DMS 273 (cell line): ENCODE data around the gene SLCO2A1.

ENCODE experiments used
- DNase-seq: peaks from one replicate; lab custom pipeline; 2025; ENCODE audit not compliant: unreplicated experiment; lab: John Stamatoyannopoulos, UW

SLCO2A1 gene

DNA sequence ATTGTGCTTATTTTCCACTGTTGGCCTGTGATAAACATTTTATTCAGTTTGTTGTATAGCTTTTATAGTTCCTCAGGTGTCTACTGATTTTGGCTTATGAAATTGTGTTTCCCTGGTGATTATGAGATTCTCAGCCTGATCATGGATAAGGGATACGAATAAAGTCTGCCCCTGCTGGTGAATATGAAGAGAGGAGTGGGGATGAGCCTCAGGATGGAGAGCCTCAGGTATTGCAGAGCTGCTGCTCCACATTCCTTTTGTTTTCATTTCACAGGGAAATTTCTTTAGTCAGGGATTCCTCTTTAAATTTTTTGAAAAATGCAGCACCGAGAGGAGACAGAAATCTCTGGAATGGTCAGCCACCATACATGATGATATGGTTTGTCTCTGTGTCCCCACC is 119.3 kb downstream of the SLCO2A1 start:
- DNase-seq: no peak

DNA sequence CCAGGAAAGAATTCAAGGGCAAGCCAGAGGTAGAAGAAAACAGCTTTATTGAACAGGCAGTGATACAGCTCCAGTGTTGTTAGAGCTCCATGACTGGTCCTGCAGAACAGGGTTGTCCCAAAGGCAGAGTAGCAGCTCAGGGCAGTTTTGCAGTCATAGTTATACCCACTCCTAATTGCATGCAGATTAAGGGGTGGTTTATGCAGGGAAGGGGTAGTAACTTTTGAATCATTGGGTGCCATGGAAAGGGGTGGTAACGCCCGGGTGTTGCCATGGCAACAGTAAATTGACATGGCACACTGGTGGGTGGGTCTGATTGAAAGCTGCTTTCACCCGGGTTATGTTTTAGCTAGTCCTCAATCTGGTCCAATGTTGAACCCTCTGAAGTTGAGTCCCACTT is 124.3 kb downstream of the SLCO2A1 start:
- DNase-seq: peak; percentile 35

DNA sequence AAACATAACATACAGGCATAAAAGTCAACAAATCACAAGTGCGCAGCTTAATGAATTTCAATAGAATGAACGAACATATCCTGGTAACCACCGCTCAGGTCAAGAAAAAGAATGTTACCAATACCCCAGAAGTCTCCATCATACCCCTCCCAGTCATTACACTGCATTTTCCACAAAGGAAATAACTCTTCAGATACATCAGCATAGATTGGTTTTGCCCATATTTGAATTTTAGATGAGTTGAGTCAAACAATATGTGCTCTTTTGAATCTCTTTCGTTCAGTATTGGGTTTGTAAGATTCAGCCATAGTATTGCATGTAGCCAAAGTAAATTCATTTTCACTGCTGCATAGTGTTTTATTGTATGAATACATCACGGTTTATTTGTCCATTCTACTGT is 127.9 kb downstream of the SLCO2A1 start:
- no peak for DNase-seq

DNA sequence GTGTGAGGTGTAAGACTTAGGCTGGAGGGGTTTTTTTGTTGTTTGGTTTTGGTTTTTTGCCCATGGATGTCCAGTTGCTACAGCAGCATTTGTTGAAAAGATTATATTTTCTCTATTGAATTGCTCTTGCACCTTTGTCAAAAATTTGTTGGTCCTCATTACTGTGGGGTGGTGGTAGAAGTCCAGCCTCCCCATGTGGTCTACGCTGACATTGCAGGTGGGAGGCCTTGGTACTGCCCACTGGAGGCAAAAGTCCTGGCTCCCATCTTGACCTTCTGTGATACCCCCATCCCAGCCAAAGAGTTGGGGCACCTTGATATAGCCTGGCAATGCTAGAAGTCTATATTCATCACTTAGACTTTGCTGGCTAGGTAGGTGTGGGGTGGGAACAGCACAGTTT is 128.6 kb downstream of the SLCO2A1 start:
- DNase-seq: no peak

DNA sequence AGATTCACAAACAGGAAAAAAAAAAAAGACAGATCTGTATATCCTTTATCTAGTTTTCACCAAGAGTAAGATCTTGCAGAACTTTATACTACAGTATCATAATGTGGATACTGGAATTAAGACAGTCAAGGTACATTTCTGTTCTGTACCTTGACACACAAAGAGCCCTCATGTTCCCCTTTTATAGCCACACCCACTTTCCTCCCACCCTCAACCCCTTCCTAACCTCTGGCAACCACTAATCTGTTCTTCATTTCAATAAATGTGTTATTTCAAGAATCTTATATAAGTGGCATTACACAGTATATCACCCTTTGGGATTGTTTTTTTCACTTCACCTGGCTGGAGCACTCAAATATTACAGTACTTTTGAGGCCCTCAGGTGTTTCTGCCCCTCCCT is 130.4 kb downstream of the SLCO2A1 start:
- DNase-seq: no peak

DNA sequence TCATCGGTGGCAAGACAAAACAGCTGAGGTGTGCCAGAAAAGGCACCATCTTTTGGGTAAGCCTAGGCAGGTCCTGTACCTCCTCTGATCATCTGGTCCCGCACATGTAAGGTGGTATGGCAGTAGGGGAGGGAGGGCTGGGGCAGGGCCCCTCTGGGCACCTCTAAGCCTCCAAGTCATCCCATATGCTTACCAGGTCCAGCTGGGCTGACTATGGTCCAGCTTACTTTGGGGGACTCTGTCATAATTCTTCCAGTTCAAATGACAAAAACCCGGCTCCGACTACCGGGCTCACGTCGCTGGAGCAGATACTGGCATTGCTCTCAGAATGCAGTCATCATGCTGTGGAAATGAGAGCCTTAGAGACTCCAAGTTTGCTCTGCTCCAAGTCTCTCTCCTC is 132.2 kb downstream of the SLCO2A1 start:
- no peak for DNase-seq

DNA sequence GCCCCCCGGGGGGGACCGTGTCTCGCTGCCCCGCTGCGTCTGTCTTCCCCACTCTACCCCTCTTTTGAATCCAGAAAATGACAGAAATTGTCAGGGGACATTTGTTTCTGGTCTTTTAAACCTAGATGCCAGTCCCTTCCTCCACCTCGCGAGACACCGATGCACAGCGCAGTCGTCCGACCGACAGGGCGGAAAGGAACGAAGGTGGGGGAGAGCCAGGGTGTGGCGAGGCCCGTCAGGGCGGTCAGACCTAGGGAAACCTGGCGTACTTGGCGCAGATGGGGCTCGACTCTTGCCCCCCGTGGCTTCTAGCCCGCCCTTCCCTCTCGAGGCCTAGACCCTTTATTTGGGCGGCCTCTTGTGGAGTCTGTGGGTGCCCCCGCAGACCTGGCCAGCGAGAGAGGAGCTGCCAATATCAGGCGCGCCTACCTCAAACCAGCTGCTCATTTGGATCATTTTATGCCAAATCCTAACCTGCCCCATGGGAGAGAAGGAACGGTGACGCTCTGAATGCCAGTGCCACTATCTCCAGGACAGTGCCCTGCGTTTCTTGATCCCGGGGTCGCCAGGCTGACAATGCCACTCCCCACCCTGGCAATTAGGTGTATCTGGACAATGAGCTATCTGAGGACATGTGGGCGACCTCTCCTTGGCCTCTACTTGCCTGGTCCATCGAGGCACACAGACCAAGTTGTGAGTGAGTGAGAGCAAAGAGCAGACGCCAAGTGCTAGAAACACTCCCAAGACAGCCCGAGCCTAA is 133.5 kb downstream of the SLCO2A1 start:
- DNase-seq: peak; percentile 68

DNA sequence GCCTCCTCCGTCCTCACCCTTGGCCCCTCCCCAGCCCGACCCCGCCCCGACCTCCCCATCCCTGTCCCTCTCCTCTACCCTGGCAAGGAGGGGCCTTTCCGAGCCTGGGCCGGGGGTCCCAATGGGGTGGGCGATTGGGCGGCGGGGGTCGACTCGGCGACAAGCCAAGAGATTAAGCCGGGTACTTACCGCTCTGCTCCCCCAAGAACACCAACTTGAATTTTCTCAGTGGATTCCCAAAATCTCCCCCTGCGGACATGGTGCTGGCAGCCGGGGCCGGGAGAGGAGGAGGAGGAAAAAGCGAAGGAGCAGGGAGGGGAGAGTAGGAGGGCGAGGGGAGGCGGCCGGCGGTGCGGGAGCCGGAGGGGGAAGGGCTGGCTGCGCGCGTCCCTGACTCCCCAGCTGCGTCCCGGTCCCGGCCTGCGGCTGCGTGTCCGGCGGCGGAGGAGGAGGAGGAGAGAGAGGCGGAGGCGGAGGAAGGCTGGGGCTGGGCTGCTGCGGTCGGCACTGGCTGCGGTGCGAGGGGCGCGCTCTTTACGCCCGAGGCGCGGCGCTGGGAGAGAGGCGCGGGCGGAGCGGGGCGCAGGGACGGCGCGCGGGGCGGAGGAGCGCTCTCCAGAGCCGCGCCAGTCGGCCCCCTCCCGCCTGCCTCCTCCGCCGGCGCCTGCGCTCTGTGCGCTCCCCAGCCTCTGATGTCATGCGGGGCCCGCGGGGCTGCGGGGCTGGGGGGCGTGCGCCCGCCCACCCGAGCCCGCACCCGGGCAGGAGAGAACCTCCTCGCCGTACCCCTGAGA is 134.3 kb downstream of the SLCO2A1 start, which contains the start of gene RAB6B:
Gene RAB6B (minus strand): TSS at position 675 of the 794 bp plus-strand sequence. CDS start 416 bp downstream, at position 259.
- DNase-seq: peak; percentile 90

DNA sequence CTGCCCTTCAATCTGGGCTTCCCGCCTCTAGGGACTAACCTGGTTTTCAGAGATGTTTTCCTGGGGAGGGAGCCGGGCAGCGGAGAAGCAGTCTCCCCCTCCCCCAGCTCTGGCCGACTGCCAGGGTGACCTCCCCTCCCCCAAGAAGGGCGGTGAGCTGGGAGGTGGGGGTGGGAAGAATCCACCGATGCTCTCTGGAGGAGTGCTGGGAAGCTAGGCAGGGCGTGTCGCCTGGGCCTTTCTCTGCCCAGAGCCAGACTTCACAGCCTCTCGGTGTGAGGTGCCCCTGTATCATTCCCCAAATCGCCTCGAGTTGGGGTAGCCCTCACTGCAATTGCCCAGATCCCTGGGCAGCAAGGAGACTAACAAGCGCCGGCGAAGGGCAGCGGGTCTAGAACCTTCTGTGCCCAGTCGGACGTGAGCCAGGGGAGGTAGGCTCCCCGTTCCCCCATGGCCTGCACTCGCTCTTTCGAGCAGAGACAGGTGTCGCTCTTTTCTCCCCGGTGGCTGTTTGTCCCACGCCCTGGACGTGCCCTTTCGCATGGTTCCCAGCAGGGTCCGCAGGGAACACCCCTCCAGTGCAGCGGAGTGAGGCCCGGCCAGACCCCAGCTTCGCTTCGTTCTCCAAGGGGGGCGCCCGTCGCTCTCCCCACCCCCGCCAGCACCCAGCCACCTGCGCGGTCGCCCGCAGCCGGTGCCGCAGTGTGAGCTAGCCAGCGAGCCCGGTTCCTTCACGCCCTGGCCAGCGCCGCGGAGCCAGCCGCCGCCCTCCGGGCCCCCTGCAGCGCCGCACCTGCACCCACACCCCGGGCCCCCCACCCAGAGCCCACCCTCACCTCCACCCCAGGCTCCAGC is 135.1 kb downstream of the SLCO2A1 start:
- DNase-seq: peak; percentile 55

DNA sequence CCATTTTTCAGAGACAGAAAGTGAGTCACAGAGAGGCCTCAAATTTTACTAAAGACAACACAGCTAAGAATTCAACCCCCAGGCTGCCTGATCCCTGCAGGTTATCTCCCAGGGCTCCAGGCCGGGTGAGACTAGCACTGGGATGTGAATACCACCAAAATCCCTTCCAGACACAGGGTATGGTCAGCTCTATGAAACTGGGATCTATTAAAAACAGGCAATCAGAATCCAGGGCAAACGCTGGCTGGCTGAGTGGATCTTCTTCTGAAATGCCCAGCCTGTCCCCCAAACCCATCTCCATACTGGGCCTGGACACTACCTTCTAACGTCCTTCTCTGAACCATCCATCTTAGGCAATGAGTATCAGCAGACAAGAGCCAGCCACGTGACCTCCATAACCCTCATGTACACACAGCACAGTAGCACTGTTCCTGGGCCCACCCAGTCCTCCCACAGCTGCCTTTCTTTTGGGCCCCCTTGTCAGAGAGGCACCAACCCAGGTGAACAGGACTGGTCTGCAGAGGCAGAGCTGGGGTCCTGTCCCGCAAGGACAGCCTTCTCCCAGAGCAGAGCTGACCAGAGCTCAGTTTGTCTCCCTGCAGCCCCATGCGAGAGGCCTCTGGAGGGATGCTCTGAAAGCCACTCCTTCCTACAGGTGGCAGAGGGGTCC is 135.9 kb downstream of the SLCO2A1 start:
- no peak for DNase-seq

DNA sequence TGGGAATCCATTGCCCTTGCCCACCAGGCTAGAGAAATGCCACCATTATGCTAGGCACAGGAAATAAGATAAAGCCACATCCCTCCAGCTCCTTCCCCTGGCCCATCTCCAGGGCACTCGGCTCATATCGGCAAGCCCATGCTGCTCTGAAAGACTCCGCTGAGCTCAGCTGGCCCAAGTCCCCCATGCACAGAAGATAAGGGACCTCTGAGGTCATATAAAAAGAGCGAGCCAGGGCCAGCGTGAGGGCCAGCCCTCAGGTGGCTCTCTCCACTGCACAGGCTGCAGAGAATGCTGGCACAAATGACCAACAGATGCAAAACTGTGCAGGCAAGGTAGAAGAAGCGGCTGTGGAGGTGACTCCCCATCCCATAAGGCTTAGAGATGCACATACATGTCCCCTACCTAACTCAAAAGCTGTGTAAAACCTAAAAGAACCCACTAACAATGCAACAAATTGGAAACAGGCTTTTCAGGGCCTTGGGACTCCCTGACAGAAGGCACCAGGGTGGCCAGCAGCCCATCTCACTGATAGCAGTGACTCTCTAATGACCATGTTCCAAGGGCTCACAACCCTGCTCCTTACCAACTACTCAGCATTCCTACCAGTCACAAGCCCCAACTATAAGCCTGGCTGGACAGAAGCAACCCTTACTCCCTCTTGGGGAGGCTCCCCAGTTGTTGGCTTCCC is 137.0 kb downstream of the SLCO2A1 start:
- DNase-seq: no peak

DNA sequence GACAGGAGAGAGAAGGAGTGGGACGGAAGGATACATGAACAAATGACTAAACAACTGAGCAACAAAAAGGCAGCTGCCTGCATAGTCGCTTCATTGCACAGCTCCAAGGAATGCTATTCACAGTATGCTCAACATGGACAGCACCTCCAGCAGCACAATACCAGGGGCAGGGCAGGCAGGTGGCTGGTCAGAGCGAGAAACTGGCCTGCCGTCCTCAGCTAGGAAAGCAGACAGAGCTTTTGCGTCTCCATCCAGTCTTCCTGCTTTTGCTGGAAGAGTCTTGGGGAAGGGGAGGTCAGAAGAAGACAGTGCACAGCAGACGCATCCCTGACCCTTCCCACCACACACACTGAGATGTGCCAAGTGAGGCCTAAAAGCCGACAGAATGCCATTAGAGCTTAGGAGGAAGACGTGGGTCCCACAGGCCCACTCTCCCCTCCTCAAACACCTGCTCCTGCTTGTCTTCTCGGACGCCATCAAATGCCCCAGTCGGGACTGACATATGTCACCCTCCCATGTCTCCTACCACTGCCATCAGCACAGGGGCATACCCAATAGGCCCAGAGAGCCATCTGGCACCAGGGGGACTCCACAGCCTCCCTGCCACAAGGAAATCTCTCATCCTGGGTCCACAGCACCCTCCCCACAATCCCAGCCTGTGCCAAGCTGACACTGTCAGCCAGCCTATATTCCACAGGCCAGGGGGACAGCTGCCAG is 137.9 kb downstream of the SLCO2A1 start:
- DNase-seq: peak; percentile 32

DNA sequence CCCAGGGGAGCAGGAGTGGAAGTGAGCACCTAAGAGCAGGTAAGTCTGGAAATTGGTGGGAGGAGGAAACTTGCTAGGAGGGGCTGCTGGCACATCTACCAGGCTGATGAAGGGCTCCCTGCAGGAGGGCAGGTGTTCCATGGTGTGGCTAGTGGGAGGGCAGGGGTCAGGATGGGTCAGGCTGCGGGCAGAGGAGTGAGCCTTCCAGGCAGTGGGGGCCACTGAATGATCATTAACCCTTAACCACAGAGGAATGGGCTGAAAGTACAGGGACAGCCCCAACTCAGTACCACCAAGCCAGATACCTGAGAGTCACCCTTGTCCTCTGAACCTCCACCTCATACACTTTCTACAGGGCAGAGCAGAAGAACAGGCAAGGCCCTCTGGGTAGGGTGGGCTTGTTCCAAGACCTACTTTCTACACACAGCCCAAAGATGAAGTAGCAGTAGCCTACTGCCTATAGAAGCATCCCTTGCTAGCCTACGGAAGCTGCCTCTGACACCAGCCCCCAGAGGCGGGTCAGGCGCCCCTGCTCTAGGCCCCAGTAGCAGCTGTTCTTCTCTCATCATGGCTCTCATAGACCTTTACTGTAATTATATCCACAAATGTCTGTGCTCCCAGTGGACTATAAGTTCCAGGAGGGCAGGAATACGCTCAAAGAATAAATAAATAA is 138.6 kb downstream of the SLCO2A1 start:
- no peak for DNase-seq

DNA sequence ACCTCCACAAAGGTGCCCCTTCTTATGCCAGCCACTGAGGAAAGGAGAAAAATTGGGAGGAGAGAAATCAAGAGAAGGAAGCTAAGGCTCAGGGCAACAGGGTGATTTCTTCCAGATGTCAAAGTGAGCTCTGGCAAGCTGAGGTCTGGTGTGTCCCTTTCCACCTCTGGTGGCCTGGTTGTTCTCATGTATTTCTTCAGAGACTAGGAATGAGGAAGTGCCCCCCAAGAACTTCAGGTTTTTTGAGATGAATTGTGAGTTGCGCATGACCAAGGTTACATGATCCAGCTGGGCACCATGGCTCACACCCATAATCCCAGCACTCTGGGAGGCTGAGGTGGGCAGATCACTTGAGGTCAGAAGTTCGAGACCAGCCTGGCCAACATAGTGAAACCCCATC is 139.7 kb downstream of the SLCO2A1 start:
- DNase-seq: no peak

DNA sequence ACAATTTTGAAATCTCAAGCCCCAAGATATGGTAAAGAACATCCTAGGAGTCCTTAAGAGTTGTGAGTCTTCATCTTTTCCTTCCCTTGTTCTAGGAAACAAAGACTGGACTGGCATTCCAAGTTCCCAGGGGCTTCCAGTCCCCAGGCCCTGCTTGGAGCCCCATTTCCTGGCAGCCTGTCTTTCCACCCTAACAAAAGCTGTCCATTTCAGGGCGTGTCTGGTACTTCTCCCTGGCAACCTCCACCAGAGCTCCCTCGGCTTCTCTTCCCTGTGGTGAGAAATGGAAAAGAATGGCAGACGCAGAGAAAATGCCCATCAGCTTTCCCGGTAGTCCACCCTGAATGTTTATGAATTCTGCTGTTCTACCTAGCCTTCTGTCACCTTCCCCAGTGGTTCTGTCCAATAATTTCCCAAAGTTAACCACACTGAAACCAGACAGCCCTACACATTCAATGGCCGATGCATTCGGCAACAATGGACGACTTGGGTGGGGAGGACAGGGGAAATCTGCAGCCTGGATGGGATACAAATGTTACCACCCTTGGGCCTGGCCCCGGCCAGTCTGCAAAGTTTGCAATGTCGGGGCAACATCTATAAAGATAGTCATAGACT is 140.9 kb downstream of the SLCO2A1 start:
- DNase-seq: no peak

DNA sequence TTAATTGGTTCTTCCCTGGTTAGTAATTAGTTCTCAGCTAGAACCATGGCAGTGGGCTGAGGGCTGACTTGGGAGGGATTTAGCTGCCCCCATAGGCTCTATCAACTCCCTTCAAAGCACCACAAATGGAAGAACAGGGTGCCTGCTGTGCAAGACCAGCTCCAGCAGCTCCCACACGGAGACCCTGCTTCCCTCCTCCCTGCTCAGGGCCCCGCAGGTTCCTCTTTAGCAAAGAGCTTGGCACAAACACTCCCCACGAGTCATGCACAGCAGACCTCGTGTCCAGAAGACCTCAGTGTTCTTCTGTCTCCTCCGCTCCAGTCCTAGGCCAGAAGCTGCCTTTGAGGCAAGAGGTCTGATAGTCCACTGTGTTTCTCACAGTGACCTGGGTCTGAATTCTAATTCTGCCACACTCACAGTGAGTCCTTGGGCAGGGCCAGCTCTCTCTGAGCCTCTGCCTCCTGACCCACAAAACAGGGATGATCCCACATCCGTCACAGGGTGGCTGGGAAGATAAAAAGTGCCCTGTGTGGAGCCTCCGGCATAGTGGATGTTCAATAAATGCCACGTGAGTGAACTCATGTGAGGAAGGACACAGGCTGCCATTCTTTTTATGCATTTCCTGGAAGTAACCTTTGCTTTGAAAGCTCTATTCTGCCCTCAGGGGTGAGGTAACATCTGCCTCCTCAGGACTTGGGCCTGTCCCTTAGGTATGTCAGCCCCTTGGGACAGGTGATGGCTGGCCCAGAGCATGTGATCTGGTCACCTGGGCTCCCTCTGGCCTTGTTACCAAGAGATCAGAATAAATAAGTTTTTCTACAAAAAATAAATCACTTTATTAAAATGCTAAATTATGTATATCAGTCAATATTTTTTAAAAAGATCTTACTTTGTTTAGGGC is 141.7 kb downstream of the SLCO2A1 start:
- DNase-seq: no peak

DNA sequence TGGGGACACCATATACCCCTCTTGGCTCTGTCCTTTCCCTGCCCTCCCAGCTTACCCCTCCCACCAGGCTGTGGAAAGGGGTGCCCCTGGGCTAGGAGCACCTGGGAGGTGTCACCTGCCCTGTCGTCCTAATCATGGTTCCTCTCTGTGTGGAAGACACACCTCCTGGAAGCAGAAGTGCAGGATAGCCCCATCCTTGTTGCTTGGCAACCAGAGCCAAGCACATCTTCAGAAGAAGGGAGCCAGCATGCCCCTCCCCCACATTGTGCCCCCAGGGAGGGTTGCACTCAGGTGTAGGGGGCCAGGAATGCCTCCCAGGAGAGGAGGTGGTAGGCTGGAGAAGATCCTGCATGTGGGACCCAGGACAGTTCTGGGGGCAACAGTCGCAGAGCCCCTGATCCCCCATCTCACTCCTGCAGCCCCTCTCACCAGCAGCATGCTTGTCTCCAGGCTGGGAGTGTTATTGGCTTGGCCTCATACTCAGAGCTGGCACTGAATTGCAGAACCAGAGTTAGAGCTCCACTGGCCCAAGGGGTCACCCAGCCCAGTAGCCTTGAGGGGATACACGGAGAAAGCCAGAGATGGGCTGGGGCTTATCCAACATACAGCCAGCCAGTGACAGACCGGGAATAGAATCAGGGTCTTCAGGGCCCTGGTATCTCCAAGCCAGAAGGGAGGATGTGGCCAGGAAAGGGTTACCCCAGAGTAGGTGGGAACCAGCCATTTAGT is 142.5 kb downstream of the SLCO2A1 start:
- DNase-seq: peak; percentile 20
